Progenitor cell of endocrine pancreas (in vitro differentiated cells): ENCODE data around the gene FREY1. TPM values are rescaled to one million over a fixed set of nuclear protein-coding genes. Genes with fewer than 3 reads are reported as not detected.

Source experiments
- DNase-seq: peaks from one replicate; pipeline ENCODE4 v3.0.0; 2021; ENCODE audit warnings: low spot score; ENCODE audit not compliant: unreplicated experiment
- H3K27ac Mint-ChIP-seq: 2 replicates; pipeline ENCODE4 v1.8.0; 2021; ENCODE audit warnings: mild to moderate bottlenecking, moderate library complexity, mixed read lengths
- H3K27me3 Mint-ChIP-seq: 2 replicates; pipeline ENCODE4 v1.8.0; 2021; ENCODE audit warnings: mixed read lengths
- H3K36me3 Mint-ChIP-seq: 2 replicates; pipeline ENCODE4 v1.8.0; 2022; ENCODE audit warnings: mixed read lengths; ENCODE audit not compliant: insufficient read depth
- H3K4me1 Mint-ChIP-seq: 2 replicates; pipeline ENCODE4 v1.8.0; 2021; ENCODE audit warnings: low read depth, mixed read lengths
- H3K4me3 Mint-ChIP-seq: 2 replicates; pipeline ENCODE4 v1.8.0; 2021; ENCODE audit warnings: low read depth, mild to moderate bottlenecking, moderate library complexity, mixed read lengths
- H3K9me3 Mint-ChIP-seq: 2 replicates; pipeline ENCODE4 v1.8.0; 2021; ENCODE audit warnings: low read depth, mixed read lengths
- total RNA-seq: library from RNA; stranded (reverse); gene quantifications from 2 replicates; pipeline ENCODE4 v1.2.1, GENCODE V29; 2021
- TF ChIP-seq, protein P1 (sequence below): fragments of 200-600 bp; sonication (generic); IDR thresholded peaks from one replicate; pipeline ENCODE4 v1.5.0; 2021; ENCODE audit warnings: antibody characterized with exemption, mild to moderate bottlenecking; ENCODE audit not compliant: unreplicated experiment

Gene FREY1
- total RNA-seq, 1 donor from 2014 or later = 3.7 TPM

DNA sequence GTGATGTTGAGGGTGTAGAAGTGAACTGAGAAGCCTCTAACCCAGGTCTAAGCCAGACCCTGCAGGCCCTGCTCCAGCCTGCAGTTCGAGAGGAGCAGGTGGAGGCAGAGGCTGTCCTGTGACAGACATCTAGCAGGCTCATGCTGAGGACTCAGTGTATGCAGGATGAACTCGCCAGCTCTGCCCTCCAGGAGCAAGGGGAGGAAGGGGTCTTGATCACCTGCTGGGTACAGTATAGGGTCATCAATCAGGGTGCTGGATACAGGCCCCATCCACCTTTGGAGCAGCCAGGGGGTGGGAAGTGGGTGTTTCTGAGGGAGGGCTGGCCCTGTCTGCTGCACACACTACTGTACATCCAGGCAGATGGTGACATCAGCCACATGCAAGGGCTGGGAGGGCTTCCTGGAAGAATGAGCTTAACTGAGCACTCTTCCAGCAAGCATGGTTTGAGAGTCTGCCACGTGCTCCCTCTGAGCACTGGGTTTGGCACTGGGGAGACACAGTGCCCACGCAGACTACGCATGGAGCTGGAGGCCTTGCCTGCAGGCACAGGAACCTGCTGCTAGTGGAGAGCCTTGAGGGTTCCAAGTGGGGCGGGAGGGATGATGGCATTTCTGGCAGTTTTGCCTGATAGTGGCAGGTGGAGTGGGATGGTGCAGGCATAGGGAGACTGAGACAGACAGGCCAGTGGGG, 12.4 kb downstream of the FREY1 start:
- H3K27me3 Mint-ChIP-seq = no peaks in the 10 kb centered on the region
- no peaks in the 10 kb centered on the region for H3K36me3 Mint-ChIP-seq
- H3K27ac Mint-ChIP-seq = no peak overlapping the region
- TF ChIP-seq, protein P1, sequence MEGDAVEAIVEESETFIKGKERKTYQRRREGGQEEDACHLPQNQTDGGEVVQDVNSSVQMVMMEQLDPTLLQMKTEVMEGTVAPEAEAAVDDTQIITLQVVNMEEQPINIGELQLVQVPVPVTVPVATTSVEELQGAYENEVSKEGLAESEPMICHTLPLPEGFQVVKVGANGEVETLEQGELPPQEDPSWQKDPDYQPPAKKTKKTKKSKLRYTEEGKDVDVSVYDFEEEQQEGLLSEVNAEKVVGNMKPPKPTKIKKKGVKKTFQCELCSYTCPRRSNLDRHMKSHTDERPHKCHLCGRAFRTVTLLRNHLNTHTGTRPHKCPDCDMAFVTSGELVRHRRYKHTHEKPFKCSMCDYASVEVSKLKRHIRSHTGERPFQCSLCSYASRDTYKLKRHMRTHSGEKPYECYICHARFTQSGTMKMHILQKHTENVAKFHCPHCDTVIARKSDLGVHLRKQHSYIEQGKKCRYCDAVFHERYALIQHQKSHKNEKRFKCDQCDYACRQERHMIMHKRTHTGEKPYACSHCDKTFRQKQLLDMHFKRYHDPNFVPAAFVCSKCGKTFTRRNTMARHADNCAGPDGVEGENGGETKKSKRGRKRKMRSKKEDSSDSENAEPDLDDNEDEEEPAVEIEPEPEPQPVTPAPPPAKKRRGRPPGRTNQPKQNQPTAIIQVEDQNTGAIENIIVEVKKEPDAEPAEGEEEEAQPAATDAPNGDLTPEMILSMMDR = no peak
- no peak overlapping the region for H3K4me3 Mint-ChIP-seq
- no peak for DNase-seq
- H3K9me3 Mint-ChIP-seq = no peaks in the 10 kb centered on the region
- H3K4me1 Mint-ChIP-seq = peaks cover 30% of the 10 kb centered on the region

GRCh38 chr11:45892856-45893255, 14.2 kb downstream of the FREY1 start:
- peak overlapping the region; percentile 91 for H3K27ac Mint-ChIP-seq

DNA sequence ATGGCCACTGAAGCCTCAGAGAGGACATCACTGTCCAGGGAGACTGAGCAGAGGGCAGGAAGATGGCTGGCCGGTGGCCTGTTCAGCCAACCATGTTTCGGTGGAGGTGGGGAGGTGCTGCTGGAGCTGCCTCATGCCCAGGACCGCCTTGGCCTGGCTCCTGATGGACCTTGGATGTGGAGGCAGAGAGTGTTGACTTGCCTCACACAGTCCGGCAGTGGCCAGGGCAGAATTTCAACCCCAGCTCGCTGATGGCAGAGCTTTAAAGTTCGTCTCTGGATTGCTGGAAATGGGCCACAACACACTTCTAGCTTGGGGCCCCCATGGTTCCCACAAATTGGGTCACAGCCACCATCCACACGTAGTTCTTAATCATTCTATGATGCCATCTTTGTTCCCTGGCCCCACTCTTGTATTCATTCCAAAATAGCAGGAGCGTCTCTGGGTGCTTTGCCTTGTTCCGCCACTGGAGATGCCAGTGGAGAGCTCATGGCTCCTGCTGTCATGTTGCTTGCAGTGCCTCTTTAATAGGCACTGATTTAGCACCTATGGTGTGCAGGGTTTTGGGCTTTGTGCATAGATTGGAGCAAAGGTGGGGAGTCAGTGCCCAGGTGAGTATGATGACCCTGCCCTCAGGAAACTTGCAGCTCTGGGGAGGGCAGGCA, 16.1 kb downstream of the FREY1 start:
- no peak for DNase-seq
- H3K27me3 Mint-ChIP-seq = peaks cover 8% of the 10 kb centered on the region
- H3K4me3 Mint-ChIP-seq = no peak overlapping the region
- no peaks in the 10 kb centered on the region for H3K36me3 Mint-ChIP-seq
- no peaks in the 10 kb centered on the region for H3K9me3 Mint-ChIP-seq
- TF ChIP-seq, protein P1 = no peak
- no peak overlapping the region for H3K27ac Mint-ChIP-seq
- peaks cover 25% of the 10 kb centered on the region for H3K4me1 Mint-ChIP-seq

More at GRCh38 chr11:45892856-45893255, 14.2 kb downstream of the FREY1 start:
- no peaks in the 10 kb centered on the region for H3K9me3 Mint-ChIP-seq
- no peak overlapping the region for H3K4me3 Mint-ChIP-seq
- no peaks in the 10 kb centered on the region for H3K36me3 Mint-ChIP-seq
- DNase-seq = no peak
- peaks cover 30% of the 10 kb centered on the region for H3K4me1 Mint-ChIP-seq
- TF ChIP-seq, protein P1 = no peak
- peaks cover 4% of the 10 kb centered on the region for H3K27me3 Mint-ChIP-seq

GRCh38 chr11:45889966-45890365, 17.1 kb downstream of the FREY1 start:
- DNase-seq = no peak
- Mint-ChIP-seq H3K27me3 (peaks cover 8% of the 10 kb centered on the region), H3K36me3 (no peaks in the 10 kb centered on the region), H3K4me3 (no peak overlapping the region), H3K4me1 (peaks cover 20% of the 10 kb centered on the region), H3K9me3 (no peaks in the 10 kb centered on the region), H3K27ac (no peak overlapping the region)
- TF ChIP-seq, protein P1 = no peak

GRCh38 chr11:45889555-45889954, 17.5 kb downstream of the FREY1 start:
- no peak overlapping the region for H3K4me3 Mint-ChIP-seq
- no peak overlapping the region for H3K27ac Mint-ChIP-seq
- peaks cover 18% of the 10 kb centered on the region for H3K4me1 Mint-ChIP-seq
- DNase-seq = no peak
- peaks cover 8% of the 10 kb centered on the region for H3K27me3 Mint-ChIP-seq
- no peaks in the 10 kb centered on the region for H3K9me3 Mint-ChIP-seq
- TF ChIP-seq, protein P1 = no peak
- no peaks in the 10 kb centered on the region for H3K36me3 Mint-ChIP-seq
